NCI-H187 treated with DMSO at 0.1 percent for 48 hours (cell line): ENCODE data around the gene MARCHF3.
"Not testable (repeated sequence)": the region's sequence is repeated elsewhere in the genome, so short reads cannot be mapped to it uniquely, and the experiment has no call there.

Source experiments
- DNase-seq: peaks from one replicate; lab custom pipeline; 2025; lab: John Stamatoyannopoulos, UW

Gene MARCHF3

DNA sequence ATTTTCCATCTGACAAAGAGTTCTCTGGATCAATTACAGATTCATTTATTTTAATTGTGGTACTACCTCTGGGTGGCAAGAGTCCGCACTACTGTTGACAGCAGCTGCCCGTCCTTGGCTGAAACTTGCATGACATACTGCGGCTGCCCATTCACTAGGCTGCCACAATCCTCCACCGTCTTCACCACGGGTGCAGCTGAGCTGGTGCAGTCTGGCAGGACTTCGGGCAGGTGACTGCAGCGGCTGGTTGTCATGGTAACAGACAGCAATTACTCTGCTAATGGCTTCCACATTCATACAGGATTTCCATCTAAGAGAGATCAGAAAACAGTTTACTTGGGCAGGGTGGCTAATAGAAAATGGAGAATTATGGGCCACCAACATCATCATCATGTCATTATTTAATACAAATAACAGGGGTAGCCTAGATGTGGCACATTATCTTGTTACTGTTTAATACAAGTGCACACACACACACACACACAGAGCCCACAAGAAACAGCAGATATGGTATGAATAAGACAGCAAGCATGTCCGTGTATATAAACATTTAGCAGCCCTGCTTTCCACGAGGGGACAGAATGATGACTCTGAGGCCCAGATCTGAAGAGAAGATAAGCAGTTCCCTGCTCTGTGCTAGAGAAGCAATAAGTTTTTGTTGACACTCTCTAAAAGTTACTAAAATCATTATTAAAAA, 112.3 kb downstream of the MARCHF3 start:
- DNase-seq, result no peak

DNA sequence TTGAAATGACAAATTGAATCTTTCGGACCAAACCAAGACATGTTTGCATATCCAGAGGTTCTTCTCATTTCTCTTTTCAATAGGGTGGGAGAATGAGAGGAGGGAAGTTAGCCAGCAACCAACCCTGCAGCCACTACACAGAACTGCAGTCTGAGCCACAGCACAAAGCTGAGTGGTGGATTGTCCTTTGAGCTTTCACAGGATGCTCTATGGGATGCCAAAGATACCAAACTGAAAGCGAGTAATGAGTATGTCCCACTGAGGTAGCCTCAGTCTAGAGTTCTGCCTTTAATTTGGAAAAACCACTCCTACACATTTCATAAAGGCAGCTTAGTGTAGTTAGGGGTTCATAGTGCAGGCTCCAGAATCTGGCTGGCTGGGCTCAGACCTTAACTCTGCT, 114.9 kb downstream of the MARCHF3 start:
- no peak for DNase-seq

DNA sequence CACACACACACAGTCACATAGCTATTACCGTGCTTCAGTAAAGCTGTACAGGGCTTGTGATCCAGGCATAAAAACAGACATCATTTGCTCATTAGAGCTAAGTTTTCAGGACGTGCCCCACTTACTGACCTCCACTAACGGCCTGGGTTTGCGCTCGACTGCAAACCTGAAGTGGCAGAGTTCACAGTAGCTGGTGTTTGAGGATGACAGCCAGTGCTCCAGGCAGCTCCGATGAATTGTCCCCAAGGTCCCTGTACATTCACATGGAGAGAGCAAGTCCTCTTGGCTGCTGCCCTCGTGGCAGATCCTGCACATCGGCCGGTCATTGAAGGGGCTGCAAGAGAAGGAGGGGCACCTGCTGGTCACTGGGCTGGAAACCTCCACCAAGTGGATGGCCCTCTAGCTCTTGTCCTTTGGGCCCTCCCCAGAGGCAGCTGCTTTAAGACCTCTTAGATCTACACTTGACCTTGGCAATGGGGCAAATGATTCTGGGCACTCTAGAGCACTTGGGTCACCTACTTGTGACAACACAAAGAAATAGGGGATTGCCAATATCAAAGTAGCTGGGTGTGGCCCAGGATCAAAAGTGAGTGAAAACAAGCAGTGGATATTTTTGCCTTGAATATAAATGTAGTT, 115.4 kb downstream of the MARCHF3 start:
- DNase-seq, result peak; percentile 26

DNA sequence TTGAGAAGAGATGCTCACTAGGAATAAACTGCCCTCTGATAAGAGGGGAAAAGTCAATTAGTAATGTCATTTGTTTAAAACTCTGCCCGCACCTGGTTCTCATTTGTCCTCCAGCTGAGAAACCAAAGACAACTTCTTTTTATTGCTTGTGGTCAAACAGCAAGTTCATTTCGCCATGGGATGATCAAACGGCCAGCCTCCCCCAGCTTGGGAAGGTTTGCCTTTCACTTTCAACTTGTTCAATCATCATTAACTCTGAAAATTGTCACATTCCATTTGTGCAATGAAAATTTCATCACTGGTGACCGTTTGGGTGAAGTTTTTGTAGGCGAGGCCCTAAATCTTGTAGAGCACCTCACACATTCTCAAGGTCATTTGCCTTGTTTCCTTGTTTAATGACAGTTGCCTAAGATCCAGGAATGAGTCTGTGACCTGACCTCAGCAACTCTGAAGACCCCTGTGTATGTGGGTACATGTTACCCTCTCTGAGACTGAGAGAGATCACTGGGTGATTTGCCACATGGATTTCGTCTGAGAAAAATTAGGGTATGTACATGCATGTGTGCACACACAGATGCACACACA, 117.7 kb downstream of the MARCHF3 start:
- DNase-seq, result no peak

DNA sequence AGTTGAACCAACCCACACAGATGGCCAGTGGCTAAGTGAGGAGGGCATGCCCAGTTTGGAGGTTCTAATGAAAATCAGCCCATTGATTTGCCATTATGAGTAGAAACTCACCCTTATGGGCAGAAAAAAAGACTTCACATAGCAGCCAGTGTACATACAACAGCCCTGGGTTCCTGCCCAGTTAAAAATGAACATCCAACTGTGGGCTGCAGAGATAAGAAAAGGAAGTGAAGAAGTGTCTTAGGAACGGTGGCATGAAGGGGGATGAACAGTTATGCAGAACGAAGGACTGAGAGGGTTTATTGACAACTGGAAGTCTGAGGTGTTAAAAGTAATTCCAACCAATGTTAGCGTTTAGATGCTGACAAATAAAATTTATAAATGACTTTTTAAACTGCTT, 118.4 kb downstream of the MARCHF3 start:
- no peak for DNase-seq

DNA sequence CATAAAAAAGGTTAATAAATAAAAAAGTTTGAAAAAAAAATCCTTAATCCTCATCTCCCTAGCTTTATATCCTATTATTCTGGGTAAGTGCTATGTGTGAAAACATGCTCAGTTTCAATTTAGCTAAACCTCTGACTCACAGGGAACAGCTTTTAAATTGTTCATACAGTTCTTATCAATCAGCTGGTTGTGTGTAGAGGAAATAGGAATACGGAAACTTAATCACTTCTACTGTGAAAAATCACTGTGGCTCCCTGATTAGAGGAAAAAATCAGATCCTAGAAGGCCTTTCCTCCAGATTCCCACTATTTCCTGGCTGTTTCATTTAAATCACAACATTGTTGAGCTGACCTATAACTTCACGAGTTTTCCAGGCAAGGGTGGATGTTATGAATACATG, 120.5 kb downstream of the MARCHF3 start:
- DNase-seq, result no peak

DNA sequence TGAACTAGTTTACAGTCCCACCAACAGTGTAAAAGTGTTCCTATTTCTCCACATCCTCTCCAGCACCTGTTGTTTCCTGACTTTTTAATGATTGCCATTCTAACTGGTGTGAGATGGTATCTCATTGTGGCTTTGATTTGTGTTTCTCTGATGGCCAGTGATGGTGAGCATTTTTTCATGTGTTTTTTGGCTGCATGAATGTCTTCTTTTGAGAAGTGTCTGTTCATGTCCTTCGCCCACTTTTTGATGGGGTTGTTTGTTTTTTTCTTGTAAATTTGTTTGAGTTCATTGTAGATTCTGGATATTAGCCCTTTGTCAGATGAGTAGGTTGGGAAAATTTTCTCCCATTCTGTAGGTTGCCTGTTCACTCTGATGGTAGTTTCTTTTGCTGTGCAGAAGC, 126.0 kb downstream of the MARCHF3 start:
- not testable (repeated sequence) for DNase-seq

DNA sequence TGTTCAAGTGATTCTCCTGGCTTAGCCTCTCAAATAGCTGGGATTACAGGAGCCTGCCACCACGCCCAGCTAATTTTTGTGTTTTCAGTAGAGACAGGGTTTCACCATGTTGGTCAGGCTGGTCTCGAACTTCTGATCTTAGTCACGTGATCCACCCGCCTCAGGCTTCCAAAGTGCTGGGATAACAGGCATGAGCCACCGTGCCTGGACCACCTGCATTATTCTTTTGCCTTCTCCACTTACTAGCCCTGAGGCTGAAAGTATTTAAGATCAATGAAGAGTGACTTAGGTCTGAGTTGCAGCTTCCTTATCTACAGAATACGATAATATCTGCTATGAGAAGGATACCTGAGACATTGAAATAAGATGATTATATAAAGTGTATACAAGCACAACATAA, 129.6 kb downstream of the MARCHF3 start:
- no peak for DNase-seq

DNA sequence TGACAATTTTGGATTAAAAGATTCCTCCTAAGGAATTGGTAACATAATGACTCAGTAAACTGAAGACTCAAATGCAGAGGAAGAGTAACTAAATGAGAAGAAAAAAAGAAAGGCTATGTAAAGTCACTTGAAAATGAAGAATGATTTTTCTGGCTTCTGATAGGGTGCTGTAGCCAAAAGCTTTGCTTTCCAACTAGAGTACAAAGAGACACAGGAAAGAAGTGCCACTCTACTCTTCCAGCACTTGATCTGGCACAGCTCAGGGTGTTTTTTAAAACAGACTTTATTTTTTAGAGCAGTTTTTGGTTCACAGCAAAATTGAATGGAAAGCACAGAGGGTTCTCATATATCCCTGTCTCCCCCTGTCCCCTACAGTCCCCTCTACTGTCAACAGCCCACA, 130.9 kb downstream of the MARCHF3 start:
- DNase-seq, result no peak

DNA sequence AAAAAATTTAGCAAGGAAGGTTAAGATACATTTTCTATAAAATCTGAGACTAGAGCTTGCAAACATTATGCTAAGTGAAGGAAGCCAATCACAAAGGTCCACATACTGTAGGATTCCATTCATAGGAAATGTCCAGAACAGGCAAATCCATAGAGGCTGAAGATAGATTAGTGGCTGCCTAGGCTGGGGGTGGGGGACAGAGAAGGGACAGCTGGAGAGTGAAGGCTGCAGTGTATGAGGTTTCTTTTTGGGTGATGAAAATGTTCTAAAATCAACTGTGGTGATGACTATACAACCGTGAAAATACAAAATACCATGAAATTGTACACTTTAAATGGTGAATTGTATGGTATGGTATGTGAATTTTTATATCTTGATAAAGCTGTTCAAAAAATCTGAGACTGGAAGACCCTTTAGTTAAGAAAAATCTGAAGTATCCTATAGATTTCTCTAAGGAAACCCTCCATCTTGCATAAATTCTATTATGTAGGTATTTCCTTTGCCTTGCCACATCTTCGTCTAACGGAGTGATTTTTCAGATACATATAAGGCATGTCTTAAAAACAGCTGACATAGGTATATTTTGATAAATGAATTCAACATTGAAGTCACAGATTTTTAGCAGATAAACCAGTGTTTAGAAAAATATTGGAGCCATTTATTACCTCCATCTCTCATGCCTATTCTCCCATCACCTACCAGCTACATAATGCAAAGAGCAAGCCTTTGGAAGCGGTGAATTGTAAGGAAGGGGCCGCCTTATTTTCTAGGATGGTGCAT, 132.3 kb downstream of the MARCHF3 start:
- no peak for DNase-seq

DNA sequence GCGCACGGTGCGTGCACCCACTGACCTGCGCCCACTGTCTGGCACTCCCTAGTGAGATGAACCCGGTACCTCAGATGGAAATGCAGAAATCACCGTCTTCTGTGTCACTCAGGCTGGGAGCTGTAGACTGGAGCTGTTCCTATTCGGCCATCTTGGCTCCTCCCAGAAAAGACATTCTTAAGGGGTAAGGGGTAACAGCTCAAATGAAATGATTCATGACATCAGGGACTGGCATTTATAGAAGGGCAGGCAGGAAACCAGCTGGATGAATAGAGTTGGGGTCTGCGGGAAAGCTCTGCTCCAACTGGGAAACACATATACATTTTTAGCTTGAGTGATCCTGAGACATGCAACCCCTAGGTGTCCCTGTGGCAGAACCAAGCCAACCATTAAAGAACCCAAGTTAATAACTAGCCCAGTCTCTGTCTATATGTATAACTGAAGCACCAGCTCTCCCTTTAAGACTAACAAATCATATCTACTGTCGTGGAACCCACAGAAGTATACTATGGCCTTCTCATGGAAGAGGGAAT, 134.1 kb downstream of the MARCHF3 start:
- DNase-seq, result no peak

DNA sequence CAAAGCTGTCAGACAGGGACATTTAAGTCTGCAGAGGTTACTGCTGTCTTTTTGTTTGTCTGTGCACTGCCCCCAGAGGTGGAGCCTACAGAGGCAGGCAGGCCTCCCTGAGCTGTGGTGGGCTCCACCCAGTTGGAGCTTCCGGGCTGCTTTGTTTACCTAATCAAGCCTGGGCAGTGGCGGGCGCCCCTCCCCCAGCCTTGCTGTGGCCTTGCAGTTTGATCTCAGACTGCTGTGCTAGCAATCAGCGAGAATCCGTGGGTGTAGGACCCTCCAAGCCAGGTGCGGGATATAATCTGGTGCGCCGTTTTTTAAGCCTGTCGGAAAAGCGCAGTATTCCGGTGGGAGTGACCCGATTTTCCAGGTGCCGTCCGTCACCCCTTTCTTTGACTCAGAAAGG, 134.6 kb downstream of the MARCHF3 start:
- DNase-seq, result not testable (repeated sequence)

DNA sequence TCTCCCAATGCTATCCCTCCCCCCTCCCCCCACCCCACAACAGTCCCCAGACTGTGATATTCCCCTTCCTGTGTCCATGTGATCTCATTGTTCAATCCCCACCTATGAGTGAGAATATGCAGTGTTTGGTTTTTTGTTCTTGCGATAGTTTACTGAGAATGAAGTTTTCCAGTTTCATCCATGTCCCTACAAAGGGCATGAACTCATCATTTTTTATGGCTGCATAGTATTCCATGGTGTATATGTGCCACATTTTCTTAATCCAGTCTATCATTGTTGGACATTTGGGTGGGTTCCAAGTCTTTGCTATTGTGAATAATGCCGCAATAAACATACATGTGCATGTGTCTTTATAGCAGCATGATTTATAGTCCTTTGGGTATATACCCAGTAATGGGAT, 139.9 kb downstream of the MARCHF3 start:
- not testable (repeated sequence) for DNase-seq

DNA sequence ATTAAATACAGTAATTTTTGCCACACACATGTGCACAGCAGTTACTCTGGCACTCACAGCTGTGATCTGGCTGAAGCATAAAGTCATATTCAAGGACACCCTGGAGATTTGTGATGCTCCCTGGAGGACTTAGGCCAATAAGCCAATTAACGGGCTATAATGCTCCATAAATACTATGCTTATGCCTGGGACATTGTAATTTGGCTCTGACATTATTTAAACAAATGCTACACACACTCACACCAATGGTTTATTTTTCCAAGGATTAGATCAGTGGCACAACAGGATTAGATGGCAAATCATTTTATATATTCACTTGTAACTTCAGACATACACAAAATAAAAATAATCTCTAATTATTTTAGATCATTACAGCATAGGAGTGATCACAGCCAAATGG, 142.2 kb downstream of the MARCHF3 start:
- no peak for DNase-seq

DNA sequence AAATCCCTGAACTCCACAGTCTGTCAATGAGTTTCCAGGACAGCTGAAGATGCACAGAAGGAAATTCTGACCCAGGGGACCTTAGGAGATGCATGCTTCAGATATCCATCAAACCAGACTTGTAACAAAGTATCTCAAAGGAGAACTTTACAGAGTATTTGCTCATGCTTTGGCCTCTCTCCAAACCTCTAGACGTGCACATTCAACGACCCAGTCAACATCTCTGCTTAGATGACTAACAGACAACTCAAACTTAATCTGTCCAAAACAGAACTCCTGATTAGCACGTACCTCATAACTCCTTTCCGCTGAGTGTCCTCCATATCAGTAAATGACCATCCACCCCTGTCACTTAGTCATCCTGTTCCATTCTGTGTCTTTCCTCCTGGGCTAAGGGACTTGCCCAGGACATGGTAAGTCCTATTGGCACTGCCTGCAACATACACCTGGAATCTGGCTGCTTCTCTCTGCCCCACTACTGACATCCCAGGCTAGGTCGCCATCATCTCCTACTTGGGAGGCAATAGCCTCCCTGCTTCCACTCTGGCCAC, 146.0 kb downstream of the MARCHF3 start:
- DNase-seq, result no peak

DNA sequence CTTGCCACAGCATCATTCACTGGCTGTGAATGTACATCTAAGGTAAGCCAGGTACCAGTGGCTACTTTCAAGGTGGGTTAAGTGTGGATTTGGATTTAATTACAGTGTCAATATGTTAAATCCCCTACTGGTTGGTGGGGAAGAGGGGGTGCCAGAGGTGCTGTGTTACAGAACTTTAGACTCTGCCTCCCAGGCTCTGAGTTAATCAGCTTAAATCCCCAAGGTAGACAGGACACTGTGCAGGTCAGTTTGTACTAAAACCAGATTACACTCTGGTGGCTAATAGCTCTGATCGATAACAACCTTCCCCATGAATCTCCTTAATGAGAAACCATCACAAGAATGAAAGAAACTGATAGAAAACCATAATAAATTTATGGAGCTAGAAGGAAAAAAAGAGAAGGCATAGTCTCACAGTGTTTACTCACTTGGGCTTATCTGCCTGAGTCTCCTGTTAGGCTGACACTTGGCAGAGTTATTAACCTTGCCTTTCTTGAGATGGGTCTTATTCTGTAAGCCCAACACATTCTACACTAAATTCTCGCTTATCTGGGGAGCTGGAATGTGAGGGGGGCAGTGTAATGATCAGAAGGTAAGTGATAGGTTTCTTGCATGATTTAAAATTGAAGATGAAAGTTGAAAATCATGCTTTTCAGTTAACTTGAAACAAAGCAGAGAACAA, 146.7 kb downstream of the MARCHF3 start:
- DNase-seq, result no peak

DNA sequence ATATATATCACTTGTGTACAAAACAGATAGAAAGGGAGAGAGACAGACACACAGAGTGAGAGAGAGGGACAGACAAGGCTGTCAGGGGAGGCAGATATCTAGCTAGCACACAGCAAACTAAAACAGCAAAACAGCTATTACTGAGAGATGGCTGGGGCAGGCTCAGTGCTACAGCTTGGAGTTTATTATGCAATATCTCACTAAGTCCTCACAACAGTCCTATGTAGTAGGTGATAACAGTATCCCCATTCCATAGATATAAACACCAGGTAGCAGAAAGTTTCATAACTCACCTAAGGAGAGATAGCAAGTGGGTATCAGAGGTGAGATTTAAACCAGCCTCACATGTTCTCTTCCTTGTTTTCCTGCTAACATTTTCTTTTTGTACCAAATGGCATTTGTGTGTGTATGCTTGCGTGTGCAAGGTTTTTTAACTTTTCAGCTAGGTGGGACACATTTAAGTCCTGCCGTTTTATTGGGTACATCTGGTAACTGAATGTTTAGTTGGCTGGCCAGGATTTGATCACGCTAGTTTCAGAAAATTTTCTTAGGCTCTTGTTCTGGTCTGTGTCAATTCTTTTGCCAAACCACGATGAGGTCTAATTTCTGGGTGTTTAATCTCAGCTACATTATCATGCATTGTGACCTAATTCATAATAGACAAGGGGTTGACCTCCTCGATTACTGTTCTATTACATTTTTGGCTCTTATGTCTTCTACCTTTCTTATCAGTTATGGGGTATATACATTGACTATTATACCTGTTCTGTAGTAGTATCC, 148.3 kb downstream of the MARCHF3 start:
- DNase-seq, result no peak

DNA sequence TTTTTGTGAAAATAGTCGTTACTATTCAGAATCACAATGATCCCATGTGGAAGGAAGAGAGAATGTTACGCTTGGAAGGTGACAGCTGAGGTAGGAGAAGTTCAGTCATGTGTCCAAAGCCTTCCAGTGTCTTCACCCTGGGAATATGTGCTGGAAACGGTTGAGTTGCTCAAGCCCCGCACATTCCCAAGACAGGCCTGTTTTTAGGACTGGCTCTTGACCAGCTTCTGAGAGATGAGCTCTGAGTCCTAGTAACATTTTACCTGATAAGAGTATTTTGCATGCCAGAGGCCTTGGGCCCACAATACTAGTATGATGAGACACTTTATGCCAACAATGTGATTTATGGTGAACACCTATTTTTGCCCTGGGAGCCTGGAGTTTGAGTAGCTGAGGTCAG, 151.7 kb downstream of the MARCHF3 start:
- DNase-seq, result no peak

DNA sequence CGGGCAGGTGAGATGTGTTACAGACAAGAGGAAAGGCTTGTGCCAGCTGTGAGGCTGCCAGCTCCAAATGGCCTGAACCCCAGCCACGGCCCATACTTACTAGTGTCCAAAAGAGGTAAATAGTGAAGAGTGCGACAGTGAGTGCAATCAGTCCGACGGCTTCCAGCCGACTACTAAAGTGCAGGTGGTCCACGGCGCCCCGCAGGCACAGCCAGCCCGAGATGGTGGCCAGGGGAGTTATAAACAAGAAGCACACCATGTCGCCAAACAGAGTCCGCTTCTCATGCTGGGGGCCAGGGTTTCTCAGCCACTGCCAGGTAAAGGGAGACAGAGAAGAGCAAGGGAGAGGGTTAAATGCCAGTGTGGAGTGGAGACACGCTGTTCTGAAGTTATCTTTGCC, 152.3 kb downstream of the MARCHF3 start:
- no peak for DNase-seq

DNA sequence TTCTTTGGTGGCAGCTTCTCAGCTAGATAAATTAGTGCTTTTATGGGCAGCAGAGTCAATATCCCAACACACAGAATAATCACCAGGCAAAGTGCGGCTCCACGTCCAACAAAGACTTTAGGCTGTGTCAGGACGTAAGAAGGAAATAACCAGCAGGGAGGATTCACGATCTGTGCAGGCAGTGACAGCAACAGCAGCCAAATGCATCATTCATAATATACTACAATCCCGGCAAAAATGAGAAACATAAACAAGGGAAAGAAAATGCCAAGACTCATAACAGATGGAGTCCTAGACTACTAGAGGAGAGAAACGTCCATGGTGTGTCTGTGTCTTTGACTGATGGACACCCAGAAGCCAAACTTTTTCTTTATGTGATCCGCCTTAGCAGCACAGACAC, 152.8 kb downstream of the MARCHF3 start:
- no peak for DNase-seq

DNA sequence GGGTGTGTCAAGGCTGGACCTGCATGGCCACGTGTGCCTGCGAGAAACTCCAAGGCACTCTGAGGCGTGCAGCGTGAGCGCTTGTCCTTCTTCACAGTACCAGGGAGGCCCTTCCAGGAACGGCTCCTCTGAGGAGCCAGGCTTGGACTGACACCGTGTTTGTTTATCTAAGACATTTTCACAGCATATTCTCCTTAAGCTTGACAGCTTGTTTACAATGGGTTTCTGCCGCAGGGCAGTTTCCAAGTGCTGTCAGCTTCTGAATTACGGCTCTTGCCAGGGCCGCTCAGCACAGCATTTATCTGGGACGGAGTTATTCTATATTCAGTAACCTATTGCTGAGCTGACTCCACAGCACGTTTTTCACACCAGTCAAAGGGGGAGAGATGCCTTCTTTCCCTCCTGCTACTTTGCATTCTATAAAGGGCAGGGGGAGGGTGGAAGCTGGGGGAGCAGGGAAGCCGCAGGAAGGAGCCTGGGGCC, 155.0 kb downstream of the MARCHF3 start:
- DNase-seq, result no peak
